GM19328 (cell line): Measurements from ENCODE around the gene DIP2B.
"Not testable (repeated sequence)": the region's sequence is repeated elsewhere in the genome, so short reads cannot be mapped to it uniquely, and the experiment has no call there.

Source experiments
- ATAC-seq: cut with Tn5 transposase; IDR thresholded peaks from one replicate; pipeline ENCODE4 v1.9.1; 2021; ENCODE audit warnings: mild to moderate bottlenecking, moderate library complexity; ENCODE audit not compliant: unreplicated experiment

DIP2B gene

GRCh38 chr12:50550530-50551223, 45.9 kb downstream of the DIP2B start:
- no peak for ATAC-seq

- ATAC-seq = no peak
Measured at GRCh38 chr12:50551866-50552265, 47.1 kb downstream of the DIP2B start.

DNA sequence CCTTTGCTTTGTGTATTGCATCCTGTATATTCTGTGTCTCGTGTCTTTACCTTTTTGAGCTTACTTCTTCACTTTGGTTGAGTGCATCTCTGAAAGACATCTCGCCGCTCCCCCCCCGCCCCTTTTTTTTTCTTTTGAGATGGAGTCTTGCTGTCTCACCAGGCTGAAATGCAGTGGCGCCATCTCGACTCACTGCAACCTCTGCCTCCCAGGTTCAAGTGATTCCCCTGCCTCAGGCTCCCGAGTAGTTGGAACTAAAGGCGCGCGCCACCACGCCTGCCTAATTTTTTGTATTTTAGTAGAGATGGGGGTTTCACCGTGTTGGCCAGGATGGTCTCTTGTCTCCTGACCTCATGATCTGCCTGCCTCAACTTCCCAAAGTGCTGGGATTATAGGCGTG, 49.9 kb downstream of the DIP2B start:
- ATAC-seq = no peak

DNA sequence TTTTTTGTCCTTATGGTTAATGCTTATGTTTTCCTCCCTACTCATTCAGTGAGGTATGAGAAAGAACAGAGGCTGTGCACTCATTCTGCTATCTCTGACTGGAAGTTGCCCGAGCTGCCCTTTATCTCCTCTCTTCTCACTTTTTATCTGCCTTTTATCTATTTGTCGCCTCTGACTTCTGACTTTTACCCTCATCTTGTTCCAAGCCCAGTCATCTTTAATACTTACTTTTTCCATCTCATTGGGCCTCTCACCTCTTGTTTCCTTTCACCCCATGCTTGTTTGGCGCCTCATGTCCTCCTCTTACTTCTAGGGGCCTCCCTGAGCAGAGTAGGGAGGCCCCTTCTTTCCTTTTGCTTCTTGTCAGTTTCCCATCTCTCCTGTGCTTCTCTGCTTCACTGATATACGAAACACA, 50.7 kb downstream of the DIP2B start:
- ATAC-seq = no peak

GRCh38 chr12:50556273-50556672, 51.5 kb downstream of the DIP2B start:
- ATAC-seq = no peak

- not testable (repeated sequence) for ATAC-seq
Measured at GRCh38 chr12:50556796-50557195, 52.0 kb downstream of the DIP2B start.

DNA sequence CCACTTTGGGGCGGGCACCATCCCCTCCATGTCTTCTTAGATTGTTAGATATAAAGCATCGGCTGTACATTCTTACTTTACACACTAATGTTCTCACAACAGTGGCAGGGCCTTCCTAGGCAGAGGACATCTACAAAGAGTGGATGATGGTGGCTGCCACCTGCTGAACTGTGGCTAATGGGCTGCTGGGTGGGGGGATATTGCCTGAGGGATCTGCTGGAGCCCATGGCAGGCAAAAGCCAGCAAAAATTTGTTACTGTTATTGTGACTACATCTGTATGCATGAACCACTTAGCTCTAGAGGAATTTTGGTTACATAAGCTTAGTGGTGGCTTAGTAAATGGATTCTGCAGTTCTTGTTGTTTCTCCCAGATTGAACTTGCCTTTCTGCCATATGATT, 52.6 kb downstream of the DIP2B start:
- ATAC-seq = no peak

- no peak for ATAC-seq
Measured at GRCh38 chr12:50558970-50559369, 54.2 kb downstream of the DIP2B start.

DNA sequence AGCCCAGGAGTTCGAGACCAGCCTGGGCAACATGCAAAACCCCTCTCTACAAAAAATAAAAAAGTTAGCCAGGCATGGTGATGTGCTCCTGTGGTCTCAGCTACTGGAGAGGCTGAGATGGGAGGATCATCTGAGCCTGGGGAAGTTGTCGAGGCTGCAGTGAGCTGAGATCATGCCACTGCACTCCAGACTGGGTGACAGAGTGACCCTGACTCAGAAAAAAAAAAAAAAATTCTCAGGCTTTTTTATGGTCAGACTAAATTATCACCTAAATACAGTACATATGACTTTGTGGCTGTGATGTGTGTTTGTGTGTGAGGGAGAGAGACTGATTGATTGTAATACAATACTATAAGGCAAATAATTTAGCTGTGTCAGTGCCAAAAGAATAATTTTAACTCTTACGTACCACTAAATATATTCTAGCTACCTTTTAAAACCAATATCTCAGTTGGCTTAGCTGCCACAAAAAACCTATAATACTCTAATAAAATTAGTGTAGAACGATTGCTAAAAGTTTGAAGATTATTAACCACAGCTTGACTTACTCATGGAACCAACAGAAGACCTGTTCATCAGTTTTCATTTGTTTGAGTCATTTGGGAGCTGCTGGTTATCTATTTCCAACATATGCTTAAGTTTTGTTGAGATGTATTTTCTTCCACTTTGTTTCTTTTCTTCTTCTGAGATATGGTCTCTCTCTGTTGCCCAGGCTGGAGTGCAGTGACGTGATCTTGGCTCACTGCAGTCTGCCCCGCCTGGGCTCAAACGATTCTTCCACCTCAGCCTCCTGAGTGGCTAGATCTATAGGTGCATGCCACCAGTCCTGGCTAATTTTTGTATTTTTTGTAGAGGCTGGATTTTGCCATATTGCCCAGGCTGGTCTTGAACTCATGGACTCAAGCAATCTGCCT, 58.0 kb downstream of the DIP2B start:
- ATAC-seq = no peak

DNA sequence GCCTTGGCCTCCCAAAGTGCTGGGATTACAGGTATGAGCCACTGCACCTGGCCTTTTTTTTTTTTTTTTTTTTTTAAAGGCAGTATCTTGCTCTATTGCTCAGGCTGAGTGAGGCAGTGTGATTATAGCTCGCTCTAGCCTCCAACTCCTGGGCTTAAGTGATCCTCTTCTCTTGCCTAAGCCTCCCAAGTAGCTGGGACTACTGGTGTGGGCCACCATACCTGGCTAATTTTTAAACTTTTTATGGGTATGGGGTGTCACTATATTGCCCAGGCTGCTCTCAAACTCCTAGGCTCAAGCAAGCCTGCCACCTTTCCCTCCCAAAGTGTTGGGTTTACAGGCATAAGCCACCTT, 58.6 kb downstream of the DIP2B start:
- no peak for ATAC-seq

- no peak for ATAC-seq
Measured at GRCh38 chr12:50564237-50564947, 59.6 kb downstream of the DIP2B start.

DNA sequence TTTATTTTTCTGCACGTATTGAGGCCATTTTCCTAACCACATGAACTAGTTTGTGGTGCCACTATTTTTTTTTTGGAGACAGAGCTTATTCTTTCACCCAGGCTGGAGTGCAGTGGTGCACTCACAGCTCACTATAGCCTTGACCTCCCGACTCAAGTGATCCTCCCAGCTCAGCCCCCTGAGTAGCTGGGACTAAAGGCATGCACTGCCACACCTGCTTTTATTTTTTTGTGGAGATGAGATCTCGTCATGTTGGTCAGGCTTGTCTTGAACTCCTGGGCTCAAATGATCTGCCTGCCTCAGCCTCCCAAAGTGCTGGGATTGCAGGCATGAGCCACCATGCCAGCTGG, 60.1 kb downstream of the DIP2B start:
- no peak for ATAC-seq

- ATAC-seq = no peak
Measured at GRCh38 chr12:50566066-50566465, 61.3 kb downstream of the DIP2B start.

DNA sequence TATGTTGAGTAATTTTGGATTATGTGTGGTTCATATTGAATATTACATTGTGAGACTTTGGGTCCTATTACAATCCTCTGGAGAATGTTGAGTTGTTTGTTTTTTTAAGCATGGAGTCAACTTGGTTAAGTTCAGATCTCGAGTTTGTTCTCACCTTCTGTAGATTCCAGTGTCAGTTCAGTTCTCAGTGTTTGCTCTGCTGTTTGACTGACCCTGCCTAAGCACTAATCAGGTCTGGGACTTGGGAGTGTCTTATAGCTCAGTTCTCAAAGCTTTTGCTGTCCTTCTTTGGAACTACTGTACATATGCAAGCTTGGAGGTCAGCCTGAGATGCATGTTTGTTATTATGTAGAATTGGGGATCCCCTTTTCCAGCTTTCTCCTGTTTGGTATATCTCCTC, 63.1 kb downstream of the DIP2B start:
- ATAC-seq = no peak

DNA sequence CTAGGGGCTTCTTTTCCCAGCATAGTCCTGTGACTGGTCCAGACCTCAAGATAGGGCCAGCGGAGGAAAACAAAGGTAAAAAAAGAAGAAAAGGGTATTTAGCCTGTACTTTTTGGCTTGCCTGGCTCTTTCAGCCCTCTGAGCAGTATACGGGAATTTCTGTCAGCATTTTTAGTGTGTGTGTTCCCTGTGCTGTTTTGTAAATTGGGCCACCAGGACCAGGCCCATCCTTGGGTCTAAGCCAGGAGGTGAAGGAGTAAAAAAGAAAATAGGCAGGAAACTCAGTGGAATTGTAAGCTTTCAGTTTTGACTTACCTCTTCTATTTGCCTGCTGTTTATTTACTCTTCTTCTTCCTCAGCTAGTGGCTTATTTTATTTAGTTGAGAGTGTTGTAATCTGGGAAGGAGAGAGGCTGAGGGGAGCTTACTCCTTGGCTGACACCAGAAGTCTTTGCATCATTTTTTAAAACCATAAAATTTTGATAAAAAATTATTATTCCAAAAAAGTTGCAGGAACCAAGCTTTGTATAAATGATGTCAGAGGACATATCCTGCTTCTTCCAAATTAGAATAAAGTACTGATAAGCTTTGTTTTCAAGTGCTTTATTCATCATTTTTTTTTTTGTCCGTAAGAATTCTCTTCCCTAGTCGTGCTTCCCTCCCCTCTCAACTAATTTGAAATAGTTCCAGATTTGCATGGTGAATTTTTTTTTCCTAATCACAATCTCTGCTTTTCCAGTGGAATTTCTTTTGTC, 63.7 kb downstream of the DIP2B start:
- ATAC-seq = no peak

DNA sequence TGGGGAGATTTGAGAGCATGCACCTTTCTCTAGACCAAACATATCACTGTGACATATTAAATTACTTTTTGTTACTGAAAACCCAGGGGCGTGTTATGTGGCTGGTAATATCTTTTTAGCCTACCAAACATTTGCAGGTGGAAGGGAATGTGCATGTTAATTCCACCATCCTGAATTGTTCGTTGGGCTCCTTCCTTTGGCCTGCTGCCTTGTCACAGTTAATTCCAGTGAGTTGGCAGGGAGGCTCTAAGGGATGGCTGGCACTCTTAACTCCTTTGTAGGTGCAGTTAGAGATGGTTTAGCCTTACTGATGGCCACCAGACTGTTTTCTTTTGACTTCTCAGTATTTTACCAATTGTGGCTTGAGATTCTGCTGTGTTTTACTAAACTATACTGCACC, 64.5 kb downstream of the DIP2B start:
- ATAC-seq = no peak

DNA sequence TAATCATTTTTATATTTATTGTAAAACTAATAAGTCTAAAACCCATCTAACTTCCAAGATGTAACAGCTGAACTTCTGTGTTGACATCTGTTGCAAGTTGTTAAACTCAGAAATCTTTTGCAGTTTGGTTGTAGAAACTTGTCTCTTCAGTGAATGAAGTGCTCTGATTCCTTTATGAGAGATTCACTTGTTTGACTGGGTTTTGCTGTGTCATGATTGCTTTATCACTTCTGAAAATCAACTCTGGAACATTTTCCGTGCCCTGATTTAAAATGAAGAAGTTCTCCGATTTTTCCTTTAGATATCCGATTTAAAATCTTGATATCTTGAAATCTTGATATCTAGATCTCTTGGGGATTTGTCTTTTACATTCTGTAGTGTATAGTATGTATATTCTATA, 65.1 kb downstream of the DIP2B start:
- ATAC-seq = no peak

DNA sequence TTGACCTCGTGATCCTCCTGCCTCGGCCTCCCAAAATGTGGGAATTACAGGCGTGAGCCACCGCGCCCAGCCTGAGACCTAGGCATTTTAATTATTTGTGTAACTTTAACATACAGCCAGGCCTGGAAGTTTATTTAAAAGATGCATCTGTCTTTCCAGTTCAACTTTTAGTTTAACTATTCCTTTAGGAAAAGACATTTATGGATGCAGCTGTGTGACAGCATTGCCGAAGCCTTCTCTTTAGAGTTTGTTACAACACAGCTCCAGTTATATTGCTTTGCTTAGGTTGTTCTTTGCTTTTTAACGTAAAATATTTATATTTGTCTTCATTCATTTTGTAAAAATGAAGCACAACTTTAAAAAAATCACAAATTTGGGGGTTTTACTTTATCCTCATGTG, 67.0 kb downstream of the DIP2B start:
- ATAC-seq = no peak

GRCh38 chr12:50572287-50572686, 67.5 kb downstream of the DIP2B start:
- ATAC-seq = no peak

DNA sequence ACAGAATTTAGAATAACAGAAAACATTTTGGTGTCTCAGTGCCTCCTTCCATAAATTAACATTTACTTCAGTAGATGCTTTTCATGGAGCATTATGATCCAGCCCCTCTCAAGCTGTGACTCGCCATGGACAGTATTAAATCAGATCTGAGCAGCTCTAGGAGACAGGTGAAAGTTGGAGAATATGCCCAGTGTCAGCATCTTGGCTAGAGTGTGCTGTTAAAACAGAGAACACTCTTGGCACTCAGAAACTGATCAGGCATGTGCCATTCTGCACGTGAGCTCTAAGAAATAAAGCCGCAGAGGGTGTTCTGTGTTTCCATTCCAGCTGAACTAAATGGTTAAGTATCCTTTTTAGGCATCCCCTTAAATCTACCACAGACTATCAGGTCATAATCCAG, 68.0 kb downstream of the DIP2B start:
- ATAC-seq = no peak

DNA sequence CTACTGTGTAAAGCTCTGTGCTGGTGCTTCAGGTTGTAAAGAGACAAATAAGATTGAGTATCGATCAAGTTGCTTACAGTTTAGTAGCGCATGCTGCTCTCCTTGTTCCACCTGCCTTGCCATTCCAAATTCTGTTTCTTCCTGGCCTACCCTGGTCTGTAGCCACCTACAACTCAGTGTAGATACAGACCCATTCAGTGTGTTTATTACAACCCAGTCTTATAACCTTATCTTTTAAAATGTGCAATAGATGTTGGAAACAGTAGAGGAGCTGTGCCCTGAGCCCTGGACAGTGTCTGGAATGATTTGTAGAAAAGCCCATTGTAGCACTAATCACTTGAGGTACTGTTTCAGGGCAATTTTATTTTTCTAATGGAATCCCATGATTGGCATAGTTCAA, 68.5 kb downstream of the DIP2B start:
- ATAC-seq = no peak
